Subcutaneous adipose tissue (tissue), 4 donors: Measurements from ENCODE around the gene HNRNPA1. TPM values are rescaled to one million over a fixed set of nuclear protein-coding genes. Genes with fewer than 3 reads are reported as not detected.

Experiments used
- total RNA-seq, 4 donors: library from RNA; depleted of rRNA; stranded (reverse); fragments of >200 nt; gene quantifications; one replicate each; pipeline ENCODE4 v1.1.0, GENCODE V29; 2016
- TF ChIP-seq, protein P1 (sequence below): fragments of 450-650 bp; IDR thresholded peaks from one replicate; pipeline ENCODE4 v1.5.1; 2016; ENCODE audit warnings: low read depth, mild to moderate bottlenecking, control low read depth, antibody characterized with exemption, moderate library complexity

The HNRNPA1 gene
- total RNA-seq, 4 donors from 2014 or later: 352 to 490 (median 450) TPM

DNA sequence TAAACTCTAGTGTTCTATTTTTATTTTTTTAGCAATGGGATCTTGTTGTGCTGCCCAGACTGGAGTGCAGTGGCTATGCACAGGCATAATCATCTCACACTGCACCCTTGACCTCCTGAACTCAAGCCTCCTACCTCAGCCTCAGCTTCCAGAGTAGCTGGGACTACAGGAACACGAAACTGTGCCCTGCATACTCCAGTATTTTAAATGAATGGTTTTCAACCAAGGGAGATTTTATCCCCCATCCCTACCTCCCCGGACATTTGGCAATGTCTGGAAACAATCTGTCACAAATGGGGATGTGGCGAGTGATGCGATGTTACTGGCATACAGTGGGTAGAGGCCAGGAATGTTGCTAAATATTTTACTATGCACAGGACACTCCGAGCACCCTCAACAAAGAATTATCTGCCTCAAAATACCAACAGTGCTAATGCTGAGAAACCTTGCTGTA lies 2.7 kb upstream of the HNRNPA1 start:
- TF ChIP-seq, protein P1, sequence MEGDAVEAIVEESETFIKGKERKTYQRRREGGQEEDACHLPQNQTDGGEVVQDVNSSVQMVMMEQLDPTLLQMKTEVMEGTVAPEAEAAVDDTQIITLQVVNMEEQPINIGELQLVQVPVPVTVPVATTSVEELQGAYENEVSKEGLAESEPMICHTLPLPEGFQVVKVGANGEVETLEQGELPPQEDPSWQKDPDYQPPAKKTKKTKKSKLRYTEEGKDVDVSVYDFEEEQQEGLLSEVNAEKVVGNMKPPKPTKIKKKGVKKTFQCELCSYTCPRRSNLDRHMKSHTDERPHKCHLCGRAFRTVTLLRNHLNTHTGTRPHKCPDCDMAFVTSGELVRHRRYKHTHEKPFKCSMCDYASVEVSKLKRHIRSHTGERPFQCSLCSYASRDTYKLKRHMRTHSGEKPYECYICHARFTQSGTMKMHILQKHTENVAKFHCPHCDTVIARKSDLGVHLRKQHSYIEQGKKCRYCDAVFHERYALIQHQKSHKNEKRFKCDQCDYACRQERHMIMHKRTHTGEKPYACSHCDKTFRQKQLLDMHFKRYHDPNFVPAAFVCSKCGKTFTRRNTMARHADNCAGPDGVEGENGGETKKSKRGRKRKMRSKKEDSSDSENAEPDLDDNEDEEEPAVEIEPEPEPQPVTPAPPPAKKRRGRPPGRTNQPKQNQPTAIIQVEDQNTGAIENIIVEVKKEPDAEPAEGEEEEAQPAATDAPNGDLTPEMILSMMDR: no peak

DNA sequence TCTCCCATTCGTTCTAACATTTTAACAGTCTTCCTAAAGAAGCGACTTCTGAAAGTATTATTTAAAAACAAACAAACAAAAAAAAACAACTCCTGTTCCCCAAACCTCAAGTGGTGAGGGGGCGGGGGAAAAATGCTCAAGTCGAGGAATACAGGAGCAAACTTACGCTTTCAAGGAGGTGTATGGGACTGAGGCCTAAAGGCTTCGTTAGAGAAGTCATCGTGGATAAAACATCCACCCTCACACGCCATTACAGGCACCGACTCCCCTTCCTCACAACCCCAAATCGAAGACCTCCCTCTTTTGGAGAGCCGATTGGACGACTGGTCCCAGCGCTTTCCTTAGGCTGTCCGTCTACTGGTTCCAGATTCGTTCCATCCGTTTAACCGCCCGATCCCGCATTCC lies 1.3 kb upstream of the HNRNPA1 start:
- TF ChIP-seq, protein P1: no peak

DNA sequence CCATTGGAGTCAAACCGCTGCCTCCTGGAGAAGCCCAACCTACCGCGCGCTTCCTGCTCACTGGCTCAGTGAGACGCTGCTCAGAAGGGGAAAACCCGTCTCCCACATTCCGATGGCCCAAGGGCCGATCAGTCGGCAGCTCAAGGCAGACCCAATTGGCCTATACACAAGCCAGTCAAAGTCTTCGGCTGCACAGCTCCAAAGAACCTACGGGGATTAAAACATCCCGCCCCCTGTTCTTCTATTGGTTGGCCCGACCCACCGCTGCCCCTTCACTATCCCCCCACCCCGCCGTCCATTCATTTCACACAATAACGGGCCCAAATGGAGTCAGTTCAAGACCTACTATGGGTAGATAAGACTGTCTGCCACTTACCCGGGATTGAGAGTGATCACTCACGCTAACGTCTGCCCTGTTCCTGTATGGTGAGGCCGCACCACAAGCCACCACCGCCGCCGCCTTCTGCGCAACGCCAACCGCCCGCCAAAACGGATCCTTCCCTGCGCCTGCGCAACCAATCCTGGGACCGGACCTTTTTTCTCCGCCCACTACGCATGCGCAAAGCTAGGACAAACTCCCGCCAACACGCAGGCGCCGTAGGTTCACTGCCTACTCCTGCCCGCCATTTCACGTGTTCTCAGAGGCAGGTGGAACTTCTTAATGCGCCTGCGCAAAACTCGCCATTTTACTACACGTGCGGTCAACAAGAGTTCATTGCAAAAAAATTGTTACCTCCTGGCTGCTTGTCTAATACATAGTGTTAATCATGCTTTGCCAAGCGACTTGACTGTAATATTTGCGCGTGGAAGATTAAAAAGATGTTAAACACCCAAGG lies 676 bp upstream of the HNRNPA1 start, which contains the start of gene CBX5:
Gene CBX5 (minus strand): TSS at position 491 of the 836 bp plus-strand sequence. CDS start 22,472 bp downstream, outside the sequence.
- TF ChIP-seq, protein P1: no peak

DNA sequence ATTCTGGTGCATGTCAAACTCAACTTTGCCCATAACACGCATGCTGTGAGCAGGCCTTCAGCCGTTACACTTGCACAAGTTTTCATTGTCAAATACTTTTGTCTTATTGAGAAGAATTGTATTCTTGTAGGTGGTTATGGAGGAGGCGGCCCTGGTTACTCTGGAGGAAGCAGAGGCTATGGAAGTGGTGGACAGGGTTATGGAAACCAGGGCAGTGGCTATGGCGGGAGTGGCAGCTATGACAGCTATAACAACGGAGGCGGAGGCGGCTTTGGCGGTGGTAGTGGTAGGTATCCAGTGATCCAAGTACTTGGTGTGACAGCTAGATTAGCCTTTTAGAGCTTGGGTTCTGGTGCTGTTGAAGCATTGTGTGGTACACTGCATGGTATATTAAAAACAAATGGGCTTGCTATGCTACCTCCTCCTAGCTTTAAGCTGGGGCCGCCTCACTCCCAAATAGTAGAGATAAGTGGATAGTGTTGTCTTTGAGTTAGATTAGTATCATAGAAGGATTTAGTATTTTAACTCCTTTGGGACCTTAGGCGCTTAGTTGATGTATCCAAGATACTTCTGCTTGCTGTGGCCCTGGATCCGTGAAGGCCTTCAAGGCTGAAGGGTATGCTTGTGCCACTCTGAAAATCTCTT lies 2.5 kb downstream of the HNRNPA1 start:
- TF ChIP-seq, protein P1: no peak

DNA sequence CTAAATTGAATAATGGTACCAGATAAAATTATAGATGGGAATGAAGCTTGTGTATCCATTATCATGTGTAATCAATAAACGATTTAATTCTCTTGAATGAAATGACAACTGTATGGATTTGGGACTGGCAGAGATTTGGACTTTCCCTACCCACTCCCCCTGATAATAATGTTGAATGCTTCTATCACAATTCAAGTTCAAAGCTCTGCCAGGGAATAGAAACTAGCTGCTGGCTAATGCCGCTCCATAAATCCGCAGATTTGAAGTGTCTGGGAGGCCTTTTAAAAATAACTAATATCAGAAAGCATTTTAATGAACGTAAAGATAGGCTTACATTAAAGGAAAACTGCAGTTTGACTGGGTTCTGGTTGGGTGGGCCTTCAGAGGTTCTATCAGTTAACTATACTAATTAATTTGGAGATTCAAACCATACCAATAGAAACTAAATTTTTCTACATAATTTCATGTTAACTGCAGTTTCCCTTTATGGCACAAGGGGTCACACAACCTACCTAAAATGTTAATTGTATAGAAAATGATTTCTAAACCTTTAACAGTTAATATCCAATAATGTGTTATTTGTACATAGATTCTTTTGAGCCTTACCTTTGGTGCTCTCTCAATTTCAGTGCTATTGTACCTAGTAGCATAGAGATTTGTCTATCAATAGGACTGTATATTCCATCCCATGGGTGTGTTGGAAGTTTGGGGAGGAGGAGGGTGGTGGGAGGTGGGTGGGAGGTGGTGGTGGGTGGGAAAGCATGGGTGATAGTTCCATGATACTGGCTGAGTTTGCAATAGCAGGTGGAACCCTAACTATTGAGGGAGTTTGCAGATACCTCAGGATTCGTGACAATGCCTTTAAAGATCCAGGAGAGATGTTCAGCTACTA lies 4.9 kb downstream of the HNRNPA1 start:
- TF ChIP-seq, protein P1: no peak

DNA sequence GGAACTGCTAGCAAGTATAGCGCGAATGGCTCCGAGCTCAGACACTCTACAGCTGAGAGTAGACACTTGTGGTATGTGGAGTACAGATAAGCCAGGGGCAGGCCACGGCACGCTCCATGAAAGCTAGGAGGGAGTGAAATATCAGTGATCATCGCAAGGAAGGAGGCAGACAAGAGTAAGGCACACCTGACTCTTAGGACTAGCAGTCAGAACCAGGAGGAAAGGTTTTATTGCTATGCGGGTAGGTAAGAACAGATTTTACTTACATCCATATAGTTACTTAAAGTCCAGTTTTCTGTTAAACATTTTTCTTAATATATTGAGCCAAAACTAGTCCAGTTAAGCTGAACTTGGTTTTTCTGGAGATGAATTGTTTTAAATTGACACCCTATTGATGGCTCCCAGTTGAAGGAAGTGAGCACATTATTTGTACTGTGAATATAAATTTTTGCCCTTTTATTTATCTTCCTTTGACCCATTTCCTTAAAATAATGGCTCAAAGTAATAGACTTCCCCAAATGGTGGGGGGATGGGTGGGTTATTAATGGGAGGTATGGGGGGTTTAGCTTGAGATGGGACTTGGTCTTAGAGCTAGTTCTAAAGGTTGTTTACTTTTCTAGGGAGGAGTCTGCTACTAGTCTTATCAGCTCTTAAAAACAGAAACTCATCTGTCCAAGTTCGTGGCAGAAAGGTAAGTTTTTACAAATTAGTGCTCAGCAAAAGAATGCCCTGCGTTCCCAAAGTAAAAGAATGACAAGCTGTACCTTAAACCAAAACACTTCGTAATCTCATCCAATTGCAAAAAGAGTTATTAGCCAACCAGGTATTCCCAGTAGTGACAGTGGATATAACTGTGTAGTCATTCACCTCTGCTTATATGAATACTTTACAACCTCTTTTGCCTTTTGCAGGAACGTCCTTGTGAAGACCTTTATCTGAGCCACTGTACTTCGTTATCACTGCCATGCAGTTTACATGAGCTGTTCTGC lies 5.8 kb downstream of the HNRNPA1 start:
- TF ChIP-seq, protein P1: no peak
